ENCODE measurements around the gene ATP5F1B. TPM values are rescaled to one million over a fixed set of nuclear protein-coding genes. Genes with fewer than 3 reads are reported as not detected.

The ATP5F1B gene
- total and polyA plus RNA-seq, 2 of the 13 experiments (the other 11 are each of a cell fraction or from before 2014, with no cell fraction given), result 1,051 to 1,180 TPM

GRCh38 chr12:56658921-56659320, 13.1 kb upstream of the ATP5F1B start:
- no peaks in the 10 kb centered on the region for H3K9me3 ChIP-seq (ENCODE audit: low read length)
- H3K36me3 ChIP-seq (replicated peaks in 1 of 2; ENCODE audit: control insufficient read depth in 1 of 2, insufficient read depth in 2 of 2, low read length in 2 of 2), result 0 out of 5 replicates have a peak, but pooled peaks cover 0 to 5% of the 10 kb centered on the region in 2 experiments
- no TSS peak for BruUV-seq (replicated peaks)
- CTCF ChIA-PET (ENCODE audit: low intra/inter-chr PET ratio, low total read pairs), result no interaction called here
- H3K4me2 ChIP-seq (ENCODE audit: low read depth, low read length), result no peak overlapping the region
- ATAC-seq, result peak; percentile 19; the same call in 1 of the 3 replicates
- intact Hi-C loops (cut with micrococcal nuclease; ENCODE audit: unreplicated experiment), result no loop called here
- no peak for DNase-seq (ENCODE audit: low spot score)
- in situ Hi-C loops (cut with HindIII; ENCODE audit: extremely low pct_ligation_motif_present, low pct_unique_long_range_greater_than_20kb), result no loop called here
- H3K4me3 ChIP-seq (replicated peaks in 1 of 3; ENCODE audit: insufficient read depth in 1 of 3, low read depth in 2 of 3, low read length in 3 of 3), result no peak overlapping the region
- FAIRE-seq, result no peak
- WGBS (ENCODE audit: low lambda C conversion rate), result 94% methylated on average over 1 of the region's 1 CpG
- H4K20me1 ChIP-seq (ENCODE audit: insufficient read depth, low read length), result no peaks in the 10 kb centered on the region
- H3K4me1 ChIP-seq (ENCODE audit: insufficient read depth, low read length), result no peaks in the 10 kb centered on the region
- H3K79me2 ChIP-seq (ENCODE audit: insufficient read depth, low read length), result no peaks in the 10 kb centered on the region
- TF ChIP-seq ZNF484 (CRISPR knock-in tag; IDR thresholded peaks at IDR 0.05; ENCODE audit: borderline replicate concordance, low read depth) (no peak), NFKBIZ (CRISPR knock-in tag; IDR thresholded peaks at IDR 0.05) (no peak), GATAD2A (CRISPR knock-in tag; IDR thresholded peaks at IDR 0.05) (no peak), ZNF180 (CRISPR knock-in tag; IDR thresholded peaks at IDR 0.05; ENCODE audit: borderline replicate concordance, low read depth) (no peak), GMEB2 (CRISPR knock-in tag; IDR thresholded peaks at IDR 0.05; ENCODE audit: low read depth) (no peak), MEF2D (CRISPR knock-in tag; IDR thresholded peaks at IDR 0.05) (no peak), ZNF253 (CRISPR knock-in tag; IDR thresholded peaks at IDR 0.05; ENCODE audit: borderline replicate concordance) (no peak), ZNF605 (CRISPR knock-in tag; IDR thresholded peaks at IDR 0.05) (no peak), ETS1 (CRISPR knock-in tag; IDR thresholded peaks at IDR 0.05) (no peak), ZNF557 (CRISPR knock-in tag; IDR thresholded peaks at IDR 0.05) (no peak), REL (CRISPR knock-in tag; conservative IDR thresholded peaks at IDR 0.05) (no peak), ZNF615 (CRISPR knock-in tag; IDR thresholded peaks at IDR 0.05; ENCODE audit: borderline replicate concordance) (no peak), PHF5A (CRISPR knock-in tag; IDR thresholded peaks at IDR 0.05; ENCODE audit: low read depth, unreplicated experiment) (no peak), GPN1 (CRISPR knock-in tag; IDR thresholded peaks at IDR 0.05; ENCODE audit: borderline replicate concordance) (no peak)
- no peak overlapping the region for H3K27ac ChIP-seq (ENCODE audit: extremely low read length, insufficient read depth, low read length)
- H2AFZ ChIP-seq (ENCODE audit: low read length), result no peak overlapping the region
- POLR2A ChIA-PET, result no interaction called here
- no peaks in the 10 kb centered on the region for H3K27me3 ChIP-seq (ENCODE audit: control insufficient read depth in 1 of 2, insufficient read depth in 2 of 2, low read length in 2 of 2)
- H3K9ac ChIP-seq (ENCODE audit: insufficient read depth, low read depth, low read length), result no peak overlapping the region

All from HepG2 (cell line).